ENCODE data around the gene MLYCD.

The MLYCD gene

GRCh38 chr16:83925957-83926725, 27.2 kb downstream of the MLYCD start:
- DNase-seq (ENCODE audit: low read depth) = no peak

GRCh38 chr16:83926726-83927397, 27.9 kb downstream of the MLYCD start:
- DNase-seq (ENCODE audit: low read depth) = peak; percentile 49

- no peak for DNase-seq (ENCODE audit: low read depth)
These were observed 29.6 kb downstream of the MLYCD start for GRCh38 chr16:83928341-83929055.

- DNase-seq (ENCODE audit: low read depth) = no peak
These were observed 31.1 kb downstream of the MLYCD start for GRCh38 chr16:83929811-83930555.

GRCh38 chr16:83930730-83931500, 32.0 kb downstream of the MLYCD start:
- DNase-seq (ENCODE audit: low read depth) = no peak

- no peak for DNase-seq (ENCODE audit: low read depth)
These were observed 32.6 kb downstream of the MLYCD start for GRCh38 chr16:83931556-83931955.

- DNase-seq (ENCODE audit: low read depth) = no peak
These were observed 33.4 kb downstream of the MLYCD start for GRCh38 chr16:83932304-83932703.

GRCh38 chr16:83932955-83933673, 34.2 kb downstream of the MLYCD start:
- no peak for DNase-seq (ENCODE audit: low read depth)

GRCh38 chr16:83933885-83934683, 35.2 kb downstream of the MLYCD start:
- no peak for DNase-seq (ENCODE audit: low read depth)

GRCh38 chr16:83934684-83934977, 35.7 kb downstream of the MLYCD start:
- DNase-seq (ENCODE audit: low read depth) = no peak

- no peak for DNase-seq (ENCODE audit: low read depth)
These were observed 36.3 kb downstream of the MLYCD start for GRCh38 chr16:83935005-83935857.

GRCh38 chr16:83935858-83936255, 36.9 kb downstream of the MLYCD start:
- DNase-seq (ENCODE audit: low read depth) = no peak

- DNase-seq (ENCODE audit: low read depth) = no peak
These were observed 37.8 kb downstream of the MLYCD start for GRCh38 chr16:83936581-83937165.

GRCh38 chr16:83937267-83937666, 38.4 kb downstream of the MLYCD start:
- no peak for DNase-seq (ENCODE audit: low read depth)

GRCh38 chr16:83937922-83938885, 39.3 kb downstream of the MLYCD start:
- no peak for DNase-seq (ENCODE audit: low read depth)

- DNase-seq (ENCODE audit: low read depth) = no peak
These were observed 40.4 kb downstream of the MLYCD start for GRCh38 chr16:83939266-83939855.

GRCh38 chr16:83940119-83940518, 41.2 kb downstream of the MLYCD start:
- no peak for DNase-seq (ENCODE audit: low read depth)

All from activated T-cell treated with anti-CD3 and anti-CD28 coated beads for 1 hour (primary cell).